ENCODE measurements around the gene SMIM8.

DNA sequence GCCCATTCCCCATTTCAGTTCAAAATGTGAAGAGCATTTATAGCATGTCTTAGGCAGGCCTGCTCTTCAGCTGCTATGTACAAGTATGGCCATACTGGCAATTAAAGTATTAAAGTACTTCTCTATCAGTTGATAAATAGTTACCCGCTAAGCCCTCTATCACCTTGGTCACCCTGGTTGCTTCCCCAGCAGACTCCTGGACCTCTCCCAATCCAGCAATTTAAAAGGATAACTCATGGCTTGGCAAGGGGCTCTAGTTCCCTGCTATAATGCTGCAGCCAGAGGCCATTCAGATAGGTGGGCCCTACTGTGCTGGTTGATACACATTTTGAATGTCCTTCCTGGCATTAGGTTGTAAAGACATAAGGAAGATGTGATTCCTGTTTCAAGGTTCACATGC lies 29.2 kb downstream of the SMIM8 start:
- TF ChIP-seq EZH2 (IDR thresholded peaks at IDR 0.05; ENCODE audit: low read length), result no peak
- TF ChIP-seq, protein P1, sequence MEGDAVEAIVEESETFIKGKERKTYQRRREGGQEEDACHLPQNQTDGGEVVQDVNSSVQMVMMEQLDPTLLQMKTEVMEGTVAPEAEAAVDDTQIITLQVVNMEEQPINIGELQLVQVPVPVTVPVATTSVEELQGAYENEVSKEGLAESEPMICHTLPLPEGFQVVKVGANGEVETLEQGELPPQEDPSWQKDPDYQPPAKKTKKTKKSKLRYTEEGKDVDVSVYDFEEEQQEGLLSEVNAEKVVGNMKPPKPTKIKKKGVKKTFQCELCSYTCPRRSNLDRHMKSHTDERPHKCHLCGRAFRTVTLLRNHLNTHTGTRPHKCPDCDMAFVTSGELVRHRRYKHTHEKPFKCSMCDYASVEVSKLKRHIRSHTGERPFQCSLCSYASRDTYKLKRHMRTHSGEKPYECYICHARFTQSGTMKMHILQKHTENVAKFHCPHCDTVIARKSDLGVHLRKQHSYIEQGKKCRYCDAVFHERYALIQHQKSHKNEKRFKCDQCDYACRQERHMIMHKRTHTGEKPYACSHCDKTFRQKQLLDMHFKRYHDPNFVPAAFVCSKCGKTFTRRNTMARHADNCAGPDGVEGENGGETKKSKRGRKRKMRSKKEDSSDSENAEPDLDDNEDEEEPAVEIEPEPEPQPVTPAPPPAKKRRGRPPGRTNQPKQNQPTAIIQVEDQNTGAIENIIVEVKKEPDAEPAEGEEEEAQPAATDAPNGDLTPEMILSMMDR (optimal IDR thresholded peaks at IDR 0.05 in 1 of 3, IDR thresholded peaks at IDR 0.05 in 1 of 3, conservative IDR thresholded peaks at IDR 0.05 in 1 of 3; ENCODE audit: extremely low read depth in 1 of 3, insufficient read depth in 2 of 3, low read length in 3 of 3), result no peak
